Myocyte (in vitro differentiated cells): Measurements from ENCODE around the gene PTPRN2. TPM values are rescaled to one million over a fixed set of nuclear protein-coding genes. Genes with fewer than 3 reads are reported as not detected.

Experiments
- DNase-seq: peaks from one replicate; pipeline ENCODE4 v3.0.0-alpha.2; 2012; ENCODE audit warnings: low read depth
- total RNA-seq: library from RNA; depleted of rRNA; stranded (reverse); fragments of >200 nt; gene quantifications from 2 replicates; pipeline ENCODE4 v1.2.3, GENCODE V29; 2014

Gene PTPRN2
- total RNA-seq, 1 donor from 2014 or later = 0.24 TPM

- DNase-seq = no peak
Observed at GRCh38 chr7:158194365-158194900, 393.2 kb downstream of the PTPRN2 start.

GRCh38 chr7:158193446-158193845 is 394.2 kb downstream of the PTPRN2 start:
- no peak for DNase-seq

- no peak for DNase-seq
Observed at GRCh38 chr7:158192956-158193355, 394.7 kb downstream of the PTPRN2 start.

- no peak for DNase-seq
Observed at GRCh38 chr7:158192184-158192835, 395.3 kb downstream of the PTPRN2 start.

GRCh38 chr7:158191671-158192070 is 396.0 kb downstream of the PTPRN2 start:
- no peak for DNase-seq

- no peak for DNase-seq
Observed at GRCh38 chr7:158190756-158191155, 396.9 kb downstream of the PTPRN2 start.

- no peak for DNase-seq
Observed at GRCh38 chr7:158188676-158189075, 398.9 kb downstream of the PTPRN2 start.

GRCh38 chr7:158187694-158187994 is 400.0 kb downstream of the PTPRN2 start:
- no peak for DNase-seq

- DNase-seq = no peak
Observed at GRCh38 chr7:158186864-158187693, 400.5 kb downstream of the PTPRN2 start.

GRCh38 chr7:158186406-158186805 is 401.2 kb downstream of the PTPRN2 start:
- no peak for DNase-seq

GRCh38 chr7:158185653-158186052 is 402.0 kb downstream of the PTPRN2 start:
- no peak for DNase-seq

- no peak for DNase-seq
Observed at GRCh38 chr7:158183431-158183830, 404.2 kb downstream of the PTPRN2 start.

GRCh38 chr7:158176561-158177173 is 411.0 kb downstream of the PTPRN2 start:
- DNase-seq = no peak

- no peak for DNase-seq
Observed at GRCh38 chr7:158175779-158176178, 411.8 kb downstream of the PTPRN2 start.

GRCh38 chr7:158174947-158175346 is 412.7 kb downstream of the PTPRN2 start:
- DNase-seq = no peak

- no peak for DNase-seq
Observed at GRCh38 chr7:158167373-158167772, 420.2 kb downstream of the PTPRN2 start.

- no peak for DNase-seq
Observed at GRCh38 chr7:158166386-158167340, 421.0 kb downstream of the PTPRN2 start.

GRCh38 chr7:158165711-158166110 is 421.9 kb downstream of the PTPRN2 start:
- DNase-seq = no peak

- no peak for DNase-seq
Observed at GRCh38 chr7:158164101-158165095, 423.2 kb downstream of the PTPRN2 start.

GRCh38 chr7:158161194-158161593 is 426.4 kb downstream of the PTPRN2 start:
- no peak for DNase-seq
